Superior temporal gyrus (tissue), 1 donor: ENCODE results near the gene UROC1.

Source experiments
- DNase-seq: peaks from one replicate; pipeline ENCODE4 v3.0.0-alpha.2; 2016; ENCODE audit errors: extremely low spot score

Gene UROC1

DNA sequence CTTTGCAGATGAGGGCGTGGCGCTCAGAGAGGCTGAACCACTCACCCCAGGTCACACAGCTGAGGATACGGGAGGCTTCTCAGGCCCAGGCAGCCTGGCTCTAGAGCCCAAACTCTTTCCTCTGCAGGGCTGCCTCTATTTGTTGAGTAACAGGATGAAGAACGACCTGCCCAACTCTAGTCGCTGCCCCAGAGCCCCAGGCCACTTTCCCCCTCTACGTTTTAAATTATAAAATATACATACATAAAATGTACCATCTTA is 22.7 kb downstream of the UROC1 start:
- no peak for DNase-seq

- DNase-seq, result no peak
Observed at GRCh38 chr3:126494204-126494969, 23.2 kb downstream of the UROC1 start.

- DNase-seq, result peak; percentile 46
Observed at GRCh38 chr3:126493739-126494138, 23.8 kb downstream of the UROC1 start.

DNA sequence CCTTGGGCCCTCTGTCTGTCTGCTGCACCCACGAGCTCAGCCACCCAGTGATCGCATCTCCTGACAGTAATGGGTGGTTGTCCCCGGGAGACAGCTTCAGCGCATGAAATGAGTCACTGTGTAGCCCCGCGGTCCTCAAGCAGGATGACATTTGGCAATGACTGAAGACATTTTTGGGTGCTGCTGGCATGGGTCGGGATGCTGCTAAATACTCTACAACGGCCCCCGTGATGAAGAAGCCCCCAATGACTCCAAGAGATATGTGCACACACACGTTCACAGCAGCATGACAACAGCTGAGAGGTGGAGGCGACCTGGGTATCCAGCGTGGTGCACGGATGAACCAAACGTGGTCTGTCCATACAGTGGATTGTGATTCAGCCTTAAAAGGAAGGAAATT is 24.5 kb downstream of the UROC1 start:
- no peak for DNase-seq

GRCh38 chr3:126491221-126492013 is 26.2 kb downstream of the UROC1 start:
- no peak for DNase-seq

DNA sequence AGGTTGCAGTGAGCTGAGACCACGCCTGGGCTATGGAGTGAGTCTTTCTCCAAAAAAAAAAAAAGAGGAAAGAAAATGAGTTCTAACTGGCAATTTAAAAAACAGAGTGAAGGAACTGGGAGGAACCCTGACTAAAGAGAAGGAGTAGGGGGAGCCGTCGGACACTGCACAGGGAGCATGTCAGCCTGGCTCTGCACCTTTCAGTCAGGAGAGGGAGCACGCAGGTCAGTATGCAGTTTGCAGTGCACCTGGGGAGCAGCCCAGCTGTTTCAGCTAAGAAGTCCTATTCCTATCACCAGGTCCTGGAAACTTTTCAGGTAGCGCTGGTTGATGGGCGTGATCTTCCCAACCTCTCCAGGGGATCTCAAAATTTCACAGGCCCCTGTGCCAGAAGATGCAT is 27.0 kb downstream of the UROC1 start:
- no peak for DNase-seq

DNA sequence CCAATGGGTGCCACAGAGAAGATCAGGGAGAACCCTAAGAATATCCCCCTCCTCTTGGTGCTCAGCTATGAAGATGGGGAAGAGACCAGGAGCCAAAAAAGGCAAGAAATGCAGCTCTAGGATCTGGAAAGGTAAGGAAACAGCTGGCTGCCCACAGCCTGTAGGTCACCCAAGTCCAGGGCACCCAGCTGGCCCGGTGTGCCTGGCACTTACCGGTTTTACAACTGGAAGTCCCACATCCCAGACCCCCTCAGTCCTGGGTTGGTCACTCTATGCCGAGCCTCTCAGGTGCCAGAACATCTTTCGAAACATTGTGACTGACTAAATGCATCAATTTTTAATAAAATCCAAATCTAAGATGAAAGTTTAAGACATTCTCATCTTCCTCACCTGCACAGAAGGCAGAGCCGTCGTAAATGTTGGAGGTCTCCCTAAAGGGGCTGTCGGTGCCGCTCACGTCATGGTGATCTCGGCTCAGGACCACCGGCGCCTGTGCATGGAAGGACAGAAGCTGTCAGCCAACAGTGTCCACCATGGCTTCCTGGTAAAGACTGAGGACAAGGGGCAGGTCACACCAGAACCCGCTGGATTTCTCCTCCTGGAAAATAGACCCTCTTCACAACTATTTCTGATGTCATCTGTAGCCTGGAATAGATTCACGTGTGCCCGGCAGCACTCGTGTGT is 28.5 kb downstream of the UROC1 start:
- DNase-seq, result no peak

GRCh38 chr3:126488185-126488584 is 29.4 kb downstream of the UROC1 start:
- no peak for DNase-seq

DNA sequence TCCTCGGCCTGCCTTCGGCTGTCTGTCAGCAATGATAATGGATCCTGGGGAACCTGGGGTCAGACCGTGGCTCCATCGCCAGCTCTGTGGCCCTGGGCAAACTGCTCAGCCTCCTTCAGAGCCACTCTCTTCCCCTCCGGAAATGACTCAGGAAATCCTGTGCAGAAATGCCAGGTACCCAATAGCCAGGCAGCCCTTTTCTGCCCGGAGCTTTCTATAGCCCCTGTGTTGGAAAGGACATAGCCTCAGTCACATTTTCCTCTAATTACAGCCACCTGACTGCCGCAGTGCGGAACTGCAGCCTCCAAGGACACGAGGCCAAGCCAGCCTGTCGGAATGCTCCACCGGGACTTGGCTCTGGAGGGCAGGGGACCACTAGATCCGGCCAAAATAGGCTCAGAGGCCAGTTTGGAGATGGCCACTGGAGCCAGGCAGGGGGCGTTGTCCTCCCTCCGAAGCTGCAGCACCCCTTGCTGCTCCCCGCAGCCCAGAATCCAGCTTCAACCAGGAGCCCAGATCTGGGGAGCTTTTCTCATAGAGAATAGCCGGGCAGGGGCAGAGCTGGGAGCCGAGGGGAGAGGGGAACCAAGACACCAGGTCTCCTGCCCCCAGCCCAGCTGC is 30.3 kb downstream of the UROC1 start:
- no peak for DNase-seq

GRCh38 chr3:126486360-126486847 is 31.2 kb downstream of the UROC1 start:
- no peak for DNase-seq

DNA sequence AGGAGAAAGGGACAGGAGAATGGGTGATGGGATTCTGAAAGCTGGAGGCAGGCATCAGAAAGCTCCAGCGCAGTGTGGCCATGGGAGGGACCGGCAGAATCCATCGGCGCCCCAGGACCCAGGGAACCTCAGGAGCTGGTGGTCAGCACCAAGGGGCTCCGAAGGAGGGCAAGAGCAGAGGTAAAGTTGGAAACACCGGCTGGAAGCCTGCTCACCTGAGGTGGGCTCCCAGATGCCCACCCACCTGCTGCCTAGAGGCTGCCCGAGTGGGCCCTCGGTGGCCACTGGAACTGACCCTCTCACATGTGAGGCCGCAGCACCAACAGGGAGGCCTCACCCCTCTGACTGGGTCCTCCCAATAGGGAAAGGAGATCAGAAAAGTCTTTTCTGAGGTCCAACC is 31.6 kb downstream of the UROC1 start:
- DNase-seq, result no peak

DNA sequence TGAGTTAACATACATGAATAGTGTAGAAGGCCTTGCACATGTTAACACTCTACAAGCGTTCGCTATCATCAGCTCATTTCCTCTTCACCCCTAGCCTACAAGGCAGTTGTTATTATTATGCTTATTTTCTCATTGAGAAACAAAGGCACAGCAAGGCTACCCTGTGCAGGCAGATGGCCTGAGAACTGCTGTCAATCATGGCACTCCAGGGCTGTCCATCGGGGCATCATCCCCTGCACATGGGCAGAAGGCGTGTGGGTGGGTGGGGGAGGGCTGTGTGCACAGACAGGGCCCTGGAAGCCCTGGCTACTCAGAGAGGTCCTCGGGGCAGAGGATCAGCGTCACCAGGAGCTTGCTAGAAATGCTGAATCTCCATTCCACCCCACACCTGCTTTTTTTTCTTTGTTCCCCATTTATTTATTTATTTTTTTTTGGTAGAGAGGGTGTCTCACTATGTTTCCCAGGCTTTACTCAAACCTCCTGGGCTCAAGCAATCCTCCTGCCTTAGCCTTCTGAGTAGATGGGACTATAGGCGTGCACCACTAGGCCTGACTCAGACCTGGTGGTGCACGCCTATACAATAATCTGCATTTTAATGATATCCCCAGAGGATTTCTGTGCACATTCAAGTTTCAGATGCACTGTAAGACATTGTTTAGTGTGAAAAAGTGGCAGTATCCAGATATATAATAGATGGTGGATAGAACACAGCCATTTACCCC is 32.2 kb downstream of the UROC1 start:
- DNase-seq, result no peak

GRCh38 chr3:126484662-126485061 is 32.9 kb downstream of the UROC1 start:
- DNase-seq, result no peak

DNA sequence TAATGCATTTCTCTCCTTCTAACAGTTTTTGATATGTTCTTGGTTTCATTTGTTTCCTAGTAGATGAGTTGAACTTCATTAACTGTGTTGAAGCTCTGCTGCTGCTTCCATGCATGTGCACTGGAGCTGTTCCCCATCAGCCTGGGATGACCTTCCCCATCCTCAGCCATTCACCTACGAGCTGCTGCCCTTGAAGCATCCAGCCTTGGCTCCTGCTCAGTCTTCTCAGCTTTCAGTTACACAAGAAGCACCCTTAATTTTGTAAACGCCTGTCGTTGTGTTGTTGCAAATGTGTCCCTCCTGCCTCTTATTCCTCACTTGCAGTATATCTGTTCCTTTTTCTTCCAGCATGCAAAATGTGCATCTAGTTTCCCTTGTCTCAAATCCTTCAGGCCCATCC is 33.4 kb downstream of the UROC1 start:
- no peak for DNase-seq

DNA sequence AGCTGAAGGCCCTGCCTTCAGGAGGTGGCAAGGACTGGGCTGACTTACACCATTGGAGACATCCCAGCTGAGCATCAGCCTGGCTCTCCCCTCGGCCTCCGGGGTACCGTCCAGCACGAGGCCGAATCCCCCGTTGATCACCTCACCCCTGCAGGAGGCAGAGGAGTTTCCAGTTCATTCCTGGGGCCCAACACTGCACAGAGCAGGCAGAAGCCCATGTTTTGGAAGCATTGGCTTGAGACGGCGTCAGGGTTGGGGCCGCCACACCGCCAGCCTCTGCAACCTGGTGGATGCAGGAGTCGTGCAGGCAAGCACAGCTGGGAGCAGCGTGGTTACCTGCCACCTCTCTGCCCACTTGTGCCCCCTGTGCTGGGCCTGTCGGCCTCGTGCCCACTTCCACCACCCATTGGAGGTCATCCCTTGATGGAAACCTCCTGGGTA is 34.2 kb downstream of the UROC1 start:
- no peak for DNase-seq

DNA sequence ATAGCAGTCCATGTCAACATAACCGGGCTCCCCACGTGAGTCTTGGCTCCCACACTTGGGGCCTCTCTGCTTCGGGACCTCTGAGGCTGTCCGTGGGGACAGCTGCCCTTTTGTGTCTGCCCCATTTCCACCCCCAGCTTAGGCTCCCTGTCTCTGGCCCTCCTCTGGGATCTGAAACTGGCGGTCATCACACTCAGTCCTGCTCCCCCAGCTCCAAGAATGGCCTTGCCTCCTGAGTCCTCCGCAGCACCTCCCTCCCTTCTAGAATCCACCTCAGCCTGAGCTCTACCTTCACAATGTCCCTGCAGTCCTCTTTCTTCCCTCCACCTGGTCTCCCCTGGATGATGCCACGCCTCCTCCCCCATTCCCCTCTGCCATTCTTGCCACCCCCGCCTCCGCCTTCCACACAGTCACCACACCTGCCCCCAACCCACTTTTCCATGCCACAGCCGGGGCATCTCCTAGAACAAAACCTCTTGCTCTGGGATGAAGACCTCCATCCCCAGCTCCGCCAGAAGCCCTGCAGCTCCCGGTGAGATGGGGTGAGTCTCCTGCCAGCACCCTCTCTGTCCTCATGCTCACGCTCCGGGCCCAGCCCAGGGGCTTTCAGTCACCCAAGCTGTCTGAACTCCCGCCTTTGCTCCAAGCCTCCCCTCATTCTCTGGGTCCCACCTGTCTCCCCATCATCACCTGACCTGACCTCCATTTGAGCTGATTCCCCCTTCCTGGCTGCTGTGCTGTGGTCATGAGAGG is 34.9 kb downstream of the UROC1 start:
- DNase-seq, result no peak

DNA sequence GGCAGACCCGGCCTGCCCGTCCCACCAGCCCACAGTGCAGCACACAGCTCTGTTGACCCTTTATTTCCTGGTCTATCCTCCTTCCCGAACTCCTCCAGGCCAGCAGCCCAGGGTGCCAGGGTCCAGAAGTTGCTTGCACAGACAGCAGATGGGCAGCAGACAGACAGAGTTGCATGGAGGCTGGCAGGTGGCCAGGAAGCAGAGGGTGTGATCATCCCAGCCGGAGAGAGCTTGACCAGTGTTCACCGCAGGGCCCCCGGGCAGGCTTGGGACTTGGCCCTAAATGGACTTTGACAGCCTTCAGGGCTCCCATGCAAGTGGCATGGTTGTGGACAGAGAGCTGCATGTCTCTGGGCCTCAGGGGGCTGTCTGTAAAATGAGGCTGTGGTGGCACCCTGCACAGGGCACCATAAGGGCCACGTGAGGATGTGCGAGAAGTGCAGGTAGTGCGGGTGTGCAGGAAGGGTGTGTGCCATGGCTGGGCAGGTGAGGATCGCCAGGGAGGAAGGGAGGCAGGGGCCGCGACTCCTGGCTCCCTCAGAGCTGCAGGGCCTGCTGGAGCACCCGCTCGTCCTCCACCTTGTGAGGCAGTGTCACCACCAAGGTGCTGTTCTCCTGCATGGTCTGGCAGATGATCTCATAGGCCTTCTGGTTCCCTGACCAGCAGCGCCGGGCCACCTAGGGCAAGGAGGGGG is 35.6 kb downstream of the UROC1 start:
- no peak for DNase-seq

DNA sequence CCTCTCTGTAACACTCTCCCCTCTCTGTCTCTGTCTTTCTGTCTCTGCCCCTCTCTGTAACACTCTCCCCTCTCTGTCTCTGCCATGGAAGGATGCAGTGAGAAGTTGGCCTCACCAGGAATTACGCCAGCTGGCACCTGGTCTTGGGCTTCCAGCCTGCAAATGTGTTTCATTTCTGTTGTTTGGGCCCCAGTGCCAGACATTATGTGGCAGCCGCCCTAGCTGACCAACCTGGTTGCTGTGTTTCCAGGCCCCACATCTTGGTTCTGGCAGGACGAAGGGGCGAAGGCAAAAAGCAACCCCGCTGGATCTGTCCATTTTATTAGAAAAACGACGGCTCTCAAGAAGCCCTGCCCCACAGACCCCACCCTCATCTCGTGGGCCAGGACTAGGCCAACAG is 36.7 kb downstream of the UROC1 start:
- DNase-seq, result no peak

DNA sequence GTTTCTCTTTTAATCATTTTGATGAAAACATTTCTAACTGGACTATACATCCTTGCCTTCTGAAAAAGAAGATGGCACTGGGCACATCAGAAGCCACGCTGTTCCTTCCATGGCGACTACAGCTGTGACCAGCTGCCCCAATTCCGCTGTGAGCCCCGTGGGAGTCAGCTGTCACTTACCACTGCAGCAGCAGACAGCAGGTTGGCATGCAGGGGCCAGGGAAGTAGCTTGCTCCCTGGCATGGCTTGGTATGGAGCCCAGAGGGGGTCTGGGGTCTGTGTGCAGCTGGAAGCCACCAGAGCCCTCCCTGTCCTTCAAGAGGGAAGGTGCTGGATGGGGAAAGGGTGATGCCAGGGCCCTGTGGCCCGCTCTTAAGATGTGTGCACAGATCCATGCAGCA is 37.4 kb downstream of the UROC1 start:
- DNase-seq, result no peak

DNA sequence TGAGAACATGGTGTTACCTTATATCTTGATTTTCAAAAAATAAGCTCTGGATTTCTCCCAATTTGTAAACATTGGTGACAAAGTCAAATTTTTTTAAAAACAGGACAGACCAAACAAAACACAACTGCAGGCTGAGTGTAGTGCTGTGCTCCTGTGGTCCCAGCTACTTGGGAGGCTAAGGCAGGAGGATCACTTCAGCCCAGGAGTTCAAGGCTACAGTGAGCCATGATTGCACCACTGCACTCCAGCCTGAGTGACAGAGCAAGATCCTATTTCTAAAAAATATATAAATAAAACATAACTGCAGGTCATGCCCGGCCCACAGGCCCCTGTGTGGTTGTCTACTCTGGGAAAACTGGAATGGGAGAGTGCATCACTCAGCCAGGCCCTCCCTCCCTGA is 37.9 kb downstream of the UROC1 start:
- DNase-seq, result no peak
